ENCODE results near the gene PRTN3. TPM values are rescaled to one million over a fixed set of nuclear protein-coding genes. Genes with fewer than 3 reads are reported as not detected.

The PRTN3 gene
- total and polyA plus RNA-seq, 2 of the 4 experiments (the other 2 are of a cell fraction) = not detected

DNA sequence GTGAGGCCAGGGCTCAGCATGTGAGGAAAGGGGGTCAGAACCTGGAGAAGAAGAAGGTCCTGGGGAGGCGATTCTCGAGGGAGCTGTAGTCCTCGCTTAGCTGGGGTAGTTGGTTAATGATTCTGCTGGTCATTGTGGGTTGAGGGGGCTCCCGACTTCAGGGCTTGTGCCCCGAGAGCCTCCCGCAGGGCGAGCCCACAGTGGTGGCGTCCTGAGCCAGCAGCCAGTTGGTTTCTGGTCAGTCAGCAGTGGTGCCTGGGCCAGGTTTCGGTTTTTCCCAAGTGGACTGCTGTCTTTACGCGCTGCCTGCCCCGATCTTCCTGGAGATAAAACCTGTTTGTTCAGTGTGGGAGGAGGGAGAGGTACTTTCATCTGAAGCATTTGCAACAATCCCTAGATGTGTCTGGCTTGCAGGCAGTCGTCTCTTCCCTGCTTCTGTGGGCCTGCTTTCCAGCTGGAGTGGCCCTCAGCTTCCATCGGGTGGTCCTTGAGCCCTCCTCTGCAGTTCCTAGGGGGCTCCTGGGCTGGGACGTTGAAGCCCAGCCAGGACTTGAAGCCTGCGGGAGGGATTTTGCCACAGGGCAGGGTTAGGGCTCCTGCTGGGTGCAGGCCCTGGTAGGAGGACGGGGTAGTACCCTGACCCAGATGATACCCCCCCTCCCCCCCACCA, 40.3 kb upstream of the PRTN3 start:
- Histone ChIP-seq H3K27ac (ENCODE audit: insufficient read depth, low read length) (peak overlapping the region; percentile 3; the same call in 1 of the 2 replicates), H4K20me1 (ENCODE audit: insufficient read depth, low read length) (peaks cover 76% of the 10 kb centered on the region)
- POLR2A ChIA-PET (ENCODE audit: unreplicated experiment) = interaction anchor here (0.8 kb wide), 1 partner anchor 19 kb away, joined by 3 read pairs; no protein-coding TSS in a partner anchor

More for the DNA sequence above, 40.3 kb upstream of the PRTN3 start:
- peak overlapping the region; percentile 6; the same call in 1 of the 2 replicates for H3K9ac ChIP-seq (ENCODE audit: low read depth, low read length)
- no peak overlapping the region for H2BK15ac ChIP-seq (ENCODE audit: low read depth, low read length)
- no peak overlapping the region for H3K4ac ChIP-seq (ENCODE audit: low read depth, low read length)
- no peak overlapping the region for H3K14ac ChIP-seq (replicated peaks; ENCODE audit: low read depth, low read length)
- H2BK5ac ChIP-seq (ENCODE audit: low read depth, low read length, poor library complexity, severe bottlenecking) = no peak overlapping the region
- CTCF ChIA-PET = interaction anchor here (1.1 kb wide), 1 partner anchor 60 kb away, joined by 3 read pairs; no protein-coding TSS in a partner anchor
- H4K91ac ChIP-seq (ENCODE audit: insufficient read depth, low read depth, low read length) = no peak overlapping the region
- no peaks in the 10 kb centered on the region for H3K27me3 ChIP-seq (ENCODE audit: control insufficient read depth, insufficient read depth, low read length)
- H3K4me3 ChIP-seq (ENCODE audit: insufficient read depth, low read depth, low read length) = no peak overlapping the region
- H2BK20ac ChIP-seq (ENCODE audit: low read depth, low read length) = no peak overlapping the region
- no peak overlapping the region for H4K5ac ChIP-seq (ENCODE audit: low read depth, low read length)
- no peak overlapping the region for H3K56ac ChIP-seq (ENCODE audit: extremely low read depth, insufficient read depth, low read length)
- H2AK5ac ChIP-seq (ENCODE audit: low read depth, low read length) = no peak overlapping the region
- peak overlapping the region; percentile 28 for H3K4me2 ChIP-seq (ENCODE audit: low read depth, low read length)
- H2AFZ ChIP-seq (replicated peaks; ENCODE audit: low read length, poor library complexity) = no peak overlapping the region
- peak overlapping the region; percentile 83 for H3K23ac ChIP-seq (ENCODE audit: low read depth, low read length)
- H2BK120ac ChIP-seq (ENCODE audit: low read depth, low read length) = no peak overlapping the region
- peak overlapping the region; percentile 3 for H2AK9ac ChIP-seq (replicated peaks; ENCODE audit: low read depth, low read length, poor library complexity)
- dilution Hi-C loops (cut with HindIII; ENCODE audit: low sequenced_read_pairs, unreplicated experiment) = no loop called here
- no peak for TF ChIP-seq CEBPB (IDR thresholded peaks at IDR 0.05; ENCODE audit: low read depth, low read length)
- no peak for TF ChIP-seq CHD1 (IDR thresholded peaks at IDR 0.05; ENCODE audit: low read depth, low read length)
- TF ChIP-seq BHLHE40 (IDR thresholded peaks at IDR 0.05; ENCODE audit: low read depth, low read length) = no peak
- TF ChIP-seq MAFK (IDR thresholded peaks at IDR 0.05; ENCODE audit: low read depth, low read length) = no peak
- TF ChIP-seq, protein P1, sequence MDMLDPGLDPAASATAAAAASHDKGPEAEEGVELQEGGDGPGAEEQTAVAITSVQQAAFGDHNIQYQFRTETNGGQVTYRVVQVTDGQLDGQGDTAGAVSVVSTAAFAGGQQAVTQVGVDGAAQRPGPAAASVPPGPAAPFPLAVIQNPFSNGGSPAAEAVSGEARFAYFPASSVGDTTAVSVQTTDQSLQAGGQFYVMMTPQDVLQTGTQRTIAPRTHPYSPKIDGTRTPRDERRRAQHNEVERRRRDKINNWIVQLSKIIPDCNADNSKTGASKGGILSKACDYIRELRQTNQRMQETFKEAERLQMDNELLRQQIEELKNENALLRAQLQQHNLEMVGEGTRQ (IDR thresholded peaks at IDR 0.05; ENCODE audit: low read depth, low read length) = no peak
- TF ChIP-seq, protein P2, sequence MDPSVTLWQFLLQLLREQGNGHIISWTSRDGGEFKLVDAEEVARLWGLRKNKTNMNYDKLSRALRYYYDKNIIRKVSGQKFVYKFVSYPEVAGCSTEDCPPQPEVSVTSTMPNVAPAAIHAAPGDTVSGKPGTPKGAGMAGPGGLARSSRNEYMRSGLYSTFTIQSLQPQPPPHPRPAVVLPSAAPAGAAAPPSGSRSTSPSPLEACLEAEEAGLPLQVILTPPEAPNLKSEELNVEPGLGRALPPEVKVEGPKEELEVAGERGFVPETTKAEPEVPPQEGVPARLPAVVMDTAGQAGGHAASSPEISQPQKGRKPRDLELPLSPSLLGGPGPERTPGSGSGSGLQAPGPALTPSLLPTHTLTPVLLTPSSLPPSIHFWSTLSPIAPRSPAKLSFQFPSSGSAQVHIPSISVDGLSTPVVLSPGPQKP (IDR thresholded peaks at IDR 0.05; ENCODE audit: borderline replicate concordance, low read depth, low read length) = no peak
- TF ChIP-seq RCOR1 (IDR thresholded peaks at IDR 0.05; ENCODE audit: insufficient replicate concordance, low read length) = no peak
- TF ChIP-seq RAD21 (IDR thresholded peaks at IDR 0.05; ENCODE audit: low read length) = no peak
- no peak for TF ChIP-seq MAZ (IDR thresholded peaks at IDR 0.05; ENCODE audit: borderline replicate concordance, low read depth, low read length)
- TF ChIP-seq RFX5 (IDR thresholded peaks at IDR 0.05; ENCODE audit: low read depth, low read length) = no peak
- TF ChIP-seq FOS (IDR thresholded peaks at IDR 0.05; ENCODE audit: low read depth, low read length) = no peak
- no peak for TF ChIP-seq MXI1 (IDR thresholded peaks at IDR 0.05; ENCODE audit: borderline replicate concordance, low read depth, low read length)
- TF ChIP-seq, protein P3, sequence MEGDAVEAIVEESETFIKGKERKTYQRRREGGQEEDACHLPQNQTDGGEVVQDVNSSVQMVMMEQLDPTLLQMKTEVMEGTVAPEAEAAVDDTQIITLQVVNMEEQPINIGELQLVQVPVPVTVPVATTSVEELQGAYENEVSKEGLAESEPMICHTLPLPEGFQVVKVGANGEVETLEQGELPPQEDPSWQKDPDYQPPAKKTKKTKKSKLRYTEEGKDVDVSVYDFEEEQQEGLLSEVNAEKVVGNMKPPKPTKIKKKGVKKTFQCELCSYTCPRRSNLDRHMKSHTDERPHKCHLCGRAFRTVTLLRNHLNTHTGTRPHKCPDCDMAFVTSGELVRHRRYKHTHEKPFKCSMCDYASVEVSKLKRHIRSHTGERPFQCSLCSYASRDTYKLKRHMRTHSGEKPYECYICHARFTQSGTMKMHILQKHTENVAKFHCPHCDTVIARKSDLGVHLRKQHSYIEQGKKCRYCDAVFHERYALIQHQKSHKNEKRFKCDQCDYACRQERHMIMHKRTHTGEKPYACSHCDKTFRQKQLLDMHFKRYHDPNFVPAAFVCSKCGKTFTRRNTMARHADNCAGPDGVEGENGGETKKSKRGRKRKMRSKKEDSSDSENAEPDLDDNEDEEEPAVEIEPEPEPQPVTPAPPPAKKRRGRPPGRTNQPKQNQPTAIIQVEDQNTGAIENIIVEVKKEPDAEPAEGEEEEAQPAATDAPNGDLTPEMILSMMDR (conservative IDR thresholded peaks at IDR 0.05; ENCODE audit: low read depth, low read length) = no peak
- no peak for TF ChIP-seq POLR2A (IDR thresholded peaks at IDR 0.05; ENCODE audit: low read depth, low read length)
- peaks cover 0 to 21% of the 10 kb centered on the region in 2 experiments; a peak in 2 of 4 replicates for H3K79me1 ChIP-seq (ENCODE audit: low read depth in 1 of 2, low read length in 2 of 2)
- intact Hi-C loops (cut with micrococcal nuclease) = no loop called here
- H3K9me1 ChIP-seq (ENCODE audit: insufficient read depth, low read length) = peaks cover 11% of the 10 kb centered on the region; the same call in 1 of the 2 replicates
- H4K8ac ChIP-seq (ENCODE audit: low read depth in 2 of 2, low read length in 2 of 2) = no peak overlapping the region
- WGBS, 2 experiments (ENCODE audit: extremely low coverage in 2 of 2, insufficient read length in 1 of 2) = 46% methylated on average over 7 of the region's 17 CpGs; no CpG with 5 or more reads in 1 of the 2 experiments
- peaks cover 49% of the 10 kb centered on the region for H3K36me3 ChIP-seq (ENCODE audit: control insufficient read depth, insufficient read depth, low read length)
- ATAC-seq (ENCODE audit: low read depth) (no peak), DNase-seq (no peak)
- no TSS peak for BruUV-seq (replicated peaks)
- H3K18ac ChIP-seq (ENCODE audit: low read depth, low read length) = no peak overlapping the region
- H3K9me3 ChIP-seq (ENCODE audit: control insufficient read depth, insufficient read depth, low read length) = no peaks in the 10 kb centered on the region
- in situ Hi-C loops (cut with MboI; ENCODE audit: low sequenced_read_pairs) = no loop called here
- H3K4me1 ChIP-seq (ENCODE audit: control insufficient read depth, insufficient read depth, low read length) = peaks cover 30% of the 10 kb centered on the region
